Measurements from ENCODE around the gene LGI4.
"Not testable (repeated sequence)": the region's sequence is repeated elsewhere in the genome, so short reads cannot be mapped to it uniquely, and the experiment has no call there.

LGI4 gene

GRCh38 chr19:35105411-35106290, 29.2 kb downstream of the LGI4 start:
- no peak for DNase-seq (ENCODE audit: low spot score)

GRCh38 chr19:35105047-35105410, 29.8 kb downstream of the LGI4 start:
- DNase-seq (ENCODE audit: low spot score): no peak

GRCh38 chr19:35104361-35104760, 30.5 kb downstream of the LGI4 start:
- DNase-seq (ENCODE audit: low spot score): peak; percentile 21

- DNase-seq (ENCODE audit: low spot score): not testable (repeated sequence)
Observed at GRCh38 chr19:35103614-35104013, 31.2 kb downstream of the LGI4 start.

GRCh38 chr19:35101949-35102348, 32.9 kb downstream of the LGI4 start:
- not testable (repeated sequence) for DNase-seq (ENCODE audit: low spot score)

- DNase-seq (ENCODE audit: low spot score): no peak
Observed at GRCh38 chr19:35100588-35101533, 34.0 kb downstream of the LGI4 start.

- no peak for DNase-seq (ENCODE audit: low spot score)
Observed at GRCh38 chr19:35099897-35100275, 35.0 kb downstream of the LGI4 start.

GRCh38 chr19:35099155-35099896, 35.5 kb downstream of the LGI4 start:
- DNase-seq (ENCODE audit: low spot score): no peak

GRCh38 chr19:35098413-35099049, 36.3 kb downstream of the LGI4 start:
- DNase-seq (ENCODE audit: low spot score): no peak

- no peak for DNase-seq (ENCODE audit: low spot score)
Observed at GRCh38 chr19:35095667-35096368, 39.0 kb downstream of the LGI4 start.

- no peak for DNase-seq (ENCODE audit: low spot score)
Observed at GRCh38 chr19:35094656-35095055, 40.2 kb downstream of the LGI4 start.

GRCh38 chr19:35093941-35094647, 40.8 kb downstream of the LGI4 start:
- no peak for DNase-seq (ENCODE audit: low spot score)

- DNase-seq (ENCODE audit: low spot score): no peak
Observed at GRCh38 chr19:35093430-35093829, 41.4 kb downstream of the LGI4 start.

- DNase-seq (ENCODE audit: low spot score): peak; percentile 85
Observed at GRCh38 chr19:35090506-35091214, 44.2 kb downstream of the LGI4 start.

GRCh38 chr19:35090160-35090505, 44.7 kb downstream of the LGI4 start:
- DNase-seq (ENCODE audit: low spot score): no peak

GRCh38 chr19:35089554-35089953, 45.3 kb downstream of the LGI4 start:
- no peak for DNase-seq (ENCODE audit: low spot score)

- DNase-seq (ENCODE audit: low spot score): no peak
Observed at GRCh38 chr19:35088131-35088913, 46.5 kb downstream of the LGI4 start.

GRCh38 chr19:35087393-35087792, 47.5 kb downstream of the LGI4 start:
- DNase-seq (ENCODE audit: low spot score): no peak

- DNase-seq (ENCODE audit: low spot score): no peak
Observed at GRCh38 chr19:35086455-35086854, 48.4 kb downstream of the LGI4 start.

All from D341Med (cell line).